HG02623 (cell line): ENCODE data around the gene PRR20G.
"Not testable (repeated sequence)": the region's sequence is repeated elsewhere in the genome, so short reads cannot be mapped to it uniquely, and the experiment has no call there.

Experiments used
- ATAC-seq: cut with Tn5 transposase; IDR thresholded peaks from one replicate; pipeline ENCODE4 v1.9.1; 2021; ENCODE audit warnings: moderate library complexity; ENCODE audit not compliant: unreplicated experiment

Gene PRR20G

DNA sequence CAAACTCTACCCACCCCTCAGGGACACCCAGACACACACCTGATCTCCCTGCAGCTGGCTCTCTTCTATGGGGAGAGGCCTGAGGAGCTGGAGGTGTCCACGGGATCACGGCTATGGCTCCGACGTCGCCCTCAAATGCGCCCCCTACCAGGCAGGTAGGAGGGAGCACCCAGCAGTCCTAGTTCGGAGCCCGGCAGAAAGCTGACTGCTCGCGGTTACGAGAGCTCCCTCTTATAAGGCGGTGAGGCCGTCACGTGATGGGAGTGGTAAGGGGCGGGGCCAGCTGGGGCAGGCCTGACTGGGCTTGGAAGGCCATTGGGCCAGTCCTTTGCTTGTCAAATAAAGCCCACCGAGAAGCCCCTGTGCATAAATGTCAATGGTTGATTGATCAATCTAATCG is at the start of gene PRR20G:
Gene PRR20G (minus strand): TSS at position 207 of the 400 bp plus-strand sequence. CDS start 681 bp downstream, outside the sequence.
- no peak for ATAC-seq

DNA sequence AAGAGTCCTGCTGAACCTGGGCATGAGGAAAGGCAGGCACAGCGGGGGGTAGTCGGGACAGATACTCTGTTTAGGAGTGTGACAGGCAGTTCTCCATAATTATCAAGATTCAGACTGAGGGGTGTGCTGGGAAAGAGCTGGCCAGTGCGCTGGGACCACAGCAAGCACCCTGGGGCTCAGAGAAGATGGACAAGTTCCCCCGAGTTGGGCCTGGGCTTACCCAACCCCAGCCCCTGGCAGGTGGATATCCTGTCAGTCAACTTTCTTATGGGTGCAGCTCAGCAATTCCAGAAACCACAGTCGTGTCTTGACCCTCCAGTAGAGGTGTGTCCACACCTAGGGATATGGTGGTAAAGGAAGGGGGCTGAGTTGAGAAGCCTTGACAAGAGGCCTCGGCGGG is 49.2 kb upstream of the PRR20G start:
- ATAC-seq = no peak

GRCh38 chr3:127336101-127336500 is 48.3 kb upstream of the PRR20G start:
- ATAC-seq = no peak

GRCh38 chr3:127330385-127330784 is 42.5 kb upstream of the PRR20G start:
- ATAC-seq = no peak

DNA sequence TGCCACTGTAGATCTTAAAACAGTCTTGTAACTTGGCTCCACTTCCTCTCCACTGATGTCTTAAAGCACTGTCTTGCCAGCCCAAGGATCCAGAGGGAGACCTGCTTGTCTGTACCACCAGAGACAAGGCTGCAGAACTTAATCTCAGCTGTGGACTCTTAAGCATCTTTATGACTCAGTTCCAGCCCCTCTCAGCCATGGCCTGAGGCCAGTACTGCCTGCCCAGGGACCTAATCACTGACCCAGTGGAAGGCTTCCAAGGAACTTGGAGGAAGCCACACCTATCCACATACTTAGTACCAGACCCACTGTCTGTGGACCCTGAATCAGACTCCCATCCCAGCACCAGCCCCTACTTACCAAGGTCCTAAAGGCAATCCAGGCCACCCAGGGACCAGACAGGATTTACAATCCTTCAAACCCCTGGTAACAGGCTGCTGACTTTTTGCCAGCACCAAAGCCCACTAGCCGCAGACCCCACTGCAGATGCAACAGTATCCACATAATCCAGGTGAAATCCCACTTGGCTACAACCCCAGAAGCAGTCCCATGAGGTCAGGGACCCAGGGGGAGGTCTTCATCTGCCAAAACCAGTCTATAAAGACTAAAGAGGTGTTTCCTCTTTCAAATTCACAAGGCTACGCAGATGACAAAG is 41.9 kb upstream of the PRR20G start:
- ATAC-seq = no peak

DNA sequence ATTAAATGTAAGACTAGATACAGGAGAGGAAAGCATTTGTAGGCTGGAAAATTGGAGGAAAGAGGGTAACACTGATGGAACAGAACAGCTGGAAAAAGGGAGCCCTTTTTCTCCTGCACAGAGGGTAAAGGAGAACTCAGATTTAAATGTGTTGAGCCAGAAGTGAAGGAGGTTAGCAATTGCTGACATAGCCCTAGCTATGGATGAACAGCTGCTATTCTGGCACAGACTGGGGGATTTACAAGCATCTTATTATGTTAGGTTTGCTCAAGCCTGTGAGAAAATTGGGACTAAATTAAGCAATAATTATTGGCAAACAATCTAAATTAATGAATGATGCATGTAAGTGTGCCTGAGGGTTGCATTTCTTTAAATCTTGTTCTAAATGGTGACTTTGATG is 40.6 kb upstream of the PRR20G start:
- no peak for ATAC-seq

GRCh38 chr3:127326341-127326740 is 38.5 kb upstream of the PRR20G start:
- no peak for ATAC-seq

GRCh38 chr3:127325629-127325961 is 37.7 kb upstream of the PRR20G start:
- no peak for ATAC-seq

- no peak for ATAC-seq
Observed at GRCh38 chr3:127324913-127325628, 37.2 kb upstream of the PRR20G start.

- ATAC-seq = no peak
Observed at GRCh38 chr3:127324076-127324475, 36.2 kb upstream of the PRR20G start.

DNA sequence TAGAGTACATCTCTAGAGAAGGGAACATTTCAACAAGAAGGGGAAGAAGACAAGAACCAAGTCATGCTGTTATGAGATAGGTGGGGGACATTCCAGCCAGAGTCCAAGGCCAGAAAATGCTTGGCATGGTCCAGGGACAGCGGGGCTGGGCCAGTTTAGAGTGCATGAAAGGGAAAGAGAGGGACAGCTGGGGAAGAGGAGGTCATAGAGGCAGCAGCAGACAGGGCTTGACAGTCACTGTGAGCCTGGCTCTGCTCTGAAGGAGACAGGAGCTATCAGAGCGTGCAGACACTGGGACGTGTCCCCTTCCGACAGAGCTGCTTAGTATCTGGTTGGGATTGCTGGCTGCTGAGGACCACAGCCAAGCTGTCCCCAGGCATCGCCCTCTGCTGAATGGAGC is 35.7 kb upstream of the PRR20G start:
- ATAC-seq = no peak

GRCh38 chr3:127321371-127321770 is 33.5 kb upstream of the PRR20G start:
- no peak for ATAC-seq

- ATAC-seq = no peak
Observed at GRCh38 chr3:127320529-127321121, 32.8 kb upstream of the PRR20G start.

DNA sequence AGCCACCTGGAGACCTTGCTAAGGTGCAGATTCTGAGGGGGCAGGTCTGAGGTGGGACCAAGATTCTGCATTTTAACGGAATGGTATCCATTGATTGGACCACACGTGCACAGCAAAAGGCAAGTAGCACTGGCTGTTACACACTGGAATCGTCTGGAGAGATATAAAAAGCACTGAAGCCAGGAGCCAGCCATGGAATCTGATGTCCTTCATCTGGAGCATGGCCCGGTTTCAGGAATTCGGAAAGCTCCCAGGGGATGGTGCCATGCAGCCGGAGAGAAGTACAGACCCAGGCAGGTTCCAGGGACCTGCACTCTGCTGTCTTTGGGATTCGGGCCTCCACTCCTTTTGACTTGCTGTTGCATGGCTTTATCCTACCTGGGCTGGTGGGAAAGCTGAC is 28.8 kb upstream of the PRR20G start:
- ATAC-seq = no peak

GRCh38 chr3:127312818-127313217 is 25.0 kb upstream of the PRR20G start:
- no peak for ATAC-seq

- not testable (repeated sequence) for ATAC-seq
Observed at GRCh38 chr3:127308821-127309220, 21.0 kb upstream of the PRR20G start.

- ATAC-seq = no peak
Observed at GRCh38 chr3:127307916-127308315, 20.1 kb upstream of the PRR20G start.

- ATAC-seq = no peak
Observed at GRCh38 chr3:127307112-127307835, 19.4 kb upstream of the PRR20G start.

DNA sequence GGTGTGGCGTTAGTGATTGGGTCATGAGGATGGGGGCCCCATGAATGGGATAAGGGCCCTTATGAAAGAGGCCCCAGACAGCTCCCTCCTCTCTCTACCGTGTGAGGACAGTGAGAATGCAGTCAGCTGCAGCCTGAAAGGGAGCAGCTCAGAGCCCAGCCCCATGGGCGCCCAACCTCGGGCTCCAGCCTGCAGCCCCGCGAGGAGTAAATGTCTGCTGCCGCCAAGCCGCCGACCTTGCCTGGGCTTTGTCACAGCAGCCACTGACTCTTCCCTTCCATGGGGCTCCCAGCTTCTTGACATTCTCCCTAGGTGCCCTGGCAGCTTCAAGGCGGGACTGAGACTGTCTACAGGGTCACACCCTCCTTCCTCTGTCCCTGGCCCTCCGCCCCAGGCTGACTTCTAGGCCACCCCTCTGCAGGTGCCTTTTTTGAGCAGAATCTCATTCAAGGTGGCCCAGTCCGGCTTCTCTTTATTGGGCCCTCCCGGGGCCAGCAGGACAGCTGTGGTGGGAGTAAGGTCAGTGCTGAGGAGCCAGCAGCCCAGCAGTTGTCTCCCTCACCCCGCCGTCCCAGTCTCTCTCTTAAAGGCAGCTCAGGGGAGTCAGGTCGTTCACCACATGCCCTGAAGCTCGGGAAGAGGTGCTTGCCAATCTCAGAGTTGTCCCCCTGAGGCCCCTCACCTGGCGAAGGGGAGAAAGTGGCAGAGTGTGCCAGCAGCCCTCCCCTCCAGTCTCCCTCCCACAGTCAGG is 18.7 kb upstream of the PRR20G start:
- ATAC-seq = no peak

DNA sequence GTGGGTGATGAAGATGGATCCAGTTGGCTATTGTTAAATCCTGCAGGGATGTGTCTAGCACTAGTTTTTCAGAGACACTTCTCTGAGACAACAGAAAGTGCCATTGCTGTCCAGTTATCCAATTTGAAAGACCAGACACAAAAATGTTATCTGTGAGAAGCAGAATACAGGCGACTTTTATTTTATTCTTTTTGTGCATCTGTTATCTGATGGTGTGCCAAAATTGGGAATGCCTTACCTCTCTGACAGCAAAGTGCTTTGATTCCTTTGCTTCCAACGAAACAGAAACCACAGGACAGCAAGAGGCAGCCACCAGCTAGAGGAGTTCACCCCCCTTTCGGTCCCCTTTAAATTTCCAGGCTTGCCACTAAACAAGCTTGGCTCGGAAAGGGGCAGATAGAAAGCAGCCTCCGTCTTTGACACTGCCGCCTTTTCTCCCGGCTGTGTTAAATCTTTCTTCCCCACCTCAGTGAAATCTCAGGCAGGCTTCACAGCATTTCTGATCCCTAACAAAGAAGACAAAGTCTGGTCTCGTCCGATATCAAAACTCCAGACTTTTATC is 17.7 kb upstream of the PRR20G start:
- no peak for ATAC-seq
